HG03196 (cell line): ENCODE data around the gene FRAS1.
"Not testable (repeated sequence)": the region's sequence is repeated elsewhere in the genome, so short reads cannot be mapped to it uniquely, and the experiment has no call there.

ENCODE experiments used
- ATAC-seq: cut with Tn5 transposase; IDR thresholded peaks from one replicate; pipeline ENCODE4 v1.9.1; 2021; ENCODE audit not compliant: unreplicated experiment

The FRAS1 gene

GRCh38 chr4:78058591-78059523 lies 1.7 kb downstream of the FRAS1 start:
- ATAC-seq, result no peak

- no peak for ATAC-seq
Measured at GRCh38 chr4:78059524-78059889, 2.4 kb downstream of the FRAS1 start.

GRCh38 chr4:78059938-78060337 lies 2.8 kb downstream of the FRAS1 start:
- no peak for ATAC-seq

GRCh38 chr4:78061939-78062570 lies 4.9 kb downstream of the FRAS1 start:
- ATAC-seq, result no peak

- ATAC-seq, result no peak
Measured at GRCh38 chr4:78065508-78066192, 8.5 kb downstream of the FRAS1 start.

- ATAC-seq, result no peak
Measured at GRCh38 chr4:78068481-78068880, 11.4 kb downstream of the FRAS1 start.

GRCh38 chr4:78069319-78069718 lies 12.2 kb downstream of the FRAS1 start:
- no peak for ATAC-seq

- no peak for ATAC-seq
Measured at GRCh38 chr4:78069859-78070258, 12.7 kb downstream of the FRAS1 start.

- no peak for ATAC-seq
Measured at GRCh38 chr4:78070731-78071282, 13.7 kb downstream of the FRAS1 start.

- no peak for ATAC-seq
Measured at GRCh38 chr4:78074759-78075158, 17.6 kb downstream of the FRAS1 start.

- ATAC-seq, result no peak
Measured at GRCh38 chr4:78075986-78076385, 18.9 kb downstream of the FRAS1 start.

- no peak for ATAC-seq
Measured at GRCh38 chr4:78078101-78078500, 21.0 kb downstream of the FRAS1 start.

GRCh38 chr4:78079726-78080430 lies 22.8 kb downstream of the FRAS1 start:
- no peak for ATAC-seq

GRCh38 chr4:78081541-78081940 lies 24.4 kb downstream of the FRAS1 start:
- no peak for ATAC-seq

GRCh38 chr4:78083035-78083434 lies 25.9 kb downstream of the FRAS1 start:
- no peak for ATAC-seq

GRCh38 chr4:78091534-78091933 lies 34.4 kb downstream of the FRAS1 start:
- ATAC-seq, result no peak

- ATAC-seq, result not testable (repeated sequence)
Measured at GRCh38 chr4:78092350-78092749, 35.2 kb downstream of the FRAS1 start.

- no peak for ATAC-seq
Measured at GRCh38 chr4:78092850-78093249, 35.7 kb downstream of the FRAS1 start.

- no peak for ATAC-seq
Measured at GRCh38 chr4:78095081-78095480, 38.0 kb downstream of the FRAS1 start.

GRCh38 chr4:78099058-78099457 lies 41.9 kb downstream of the FRAS1 start:
- no peak for ATAC-seq

GRCh38 chr4:78100060-78100459 lies 42.9 kb downstream of the FRAS1 start:
- no peak for ATAC-seq
